ENCODE results near the gene MIGA2. TPM values are rescaled to one million over a fixed set of nuclear protein-coding genes. Genes with fewer than 3 reads are reported as not detected.

MIGA2 gene
- polyA plus RNA-seq, 1 experiment: 23.7 TPM

- no peak for TF ChIP-seq CTCF (IDR thresholded peaks at IDR 0.05; ENCODE audit: insufficient read depth, low read depth, low read length)
- ChIA-PET POLR2A (no interaction called here), CTCF (no interaction called here)
- Histone ChIP-seq H3K4me3 (ENCODE audit: low read depth, low read length) (no peak overlapping the region), H3K36me3 (ENCODE audit: control insufficient read depth, insufficient read depth, low read length) (peaks cover 21% of the 10 kb centered on the region), H3K27me3 (ENCODE audit: control insufficient read depth, insufficient read depth, low read length) (no peaks in the 10 kb centered on the region)
- no peak for DNase-seq (ENCODE audit: low read depth)
Observed at GRCh38 chr9:129059796-129060785, 23.7 kb downstream of the MIGA2 start.

GRCh38 chr9:129060991-129061390 lies 24.6 kb downstream of the MIGA2 start:
- H3K36me3 ChIP-seq (ENCODE audit: control insufficient read depth, insufficient read depth, low read length): peaks cover 26% of the 10 kb centered on the region

GRCh38 chr9:129063061-129063460 lies 26.6 kb downstream of the MIGA2 start:
- no peak for TF ChIP-seq CTCF (IDR thresholded peaks at IDR 0.05; ENCODE audit: insufficient read depth, low read depth, low read length)
- CTCF ChIA-PET: no interaction called here
- POLR2A ChIA-PET: no interaction called here
- Histone ChIP-seq H3K4me3 (ENCODE audit: low read depth, low read length) (no peak overlapping the region), H3K36me3 (ENCODE audit: control insufficient read depth, insufficient read depth, low read length) (peaks cover 35% of the 10 kb centered on the region), H3K27me3 (ENCODE audit: control insufficient read depth, insufficient read depth, low read length) (no peaks in the 10 kb centered on the region)
- DNase-seq (ENCODE audit: low read depth): no peak

More at GRCh38 chr9:129060991-129061390, 24.6 kb downstream of the MIGA2 start:
- Histone ChIP-seq H3K4me3 (ENCODE audit: low read depth, low read length) (no peak overlapping the region), H3K27me3 (ENCODE audit: control insufficient read depth, insufficient read depth, low read length) (no peaks in the 10 kb centered on the region)
- TF ChIP-seq CTCF (IDR thresholded peaks at IDR 0.05; ENCODE audit: insufficient read depth, low read depth, low read length): no peak
- no peak for DNase-seq (ENCODE audit: low read depth)
- ChIA-PET POLR2A (no interaction called here), CTCF (no interaction called here)

GRCh38 chr9:129064499-129064908 lies 28.1 kb downstream of the MIGA2 start:
- ChIA-PET CTCF (no interaction called here), POLR2A (no interaction called here)
- Histone ChIP-seq H3K4me3 (ENCODE audit: low read depth, low read length) (no peak overlapping the region), H3K36me3 (ENCODE audit: control insufficient read depth, insufficient read depth, low read length) (peaks cover 31% of the 10 kb centered on the region), H3K27me3 (ENCODE audit: control insufficient read depth, insufficient read depth, low read length) (no peaks in the 10 kb centered on the region)
- DNase-seq (ENCODE audit: low read depth): no peak
- TF ChIP-seq CTCF (IDR thresholded peaks at IDR 0.05; ENCODE audit: insufficient read depth, low read depth, low read length): no peak

GRCh38 chr9:129068110-129068509 lies 31.7 kb downstream of the MIGA2 start:
- DNase-seq (ENCODE audit: low read depth): no peak
- no peak for TF ChIP-seq CTCF (IDR thresholded peaks at IDR 0.05; ENCODE audit: insufficient read depth, low read depth, low read length)
- peaks cover 21% of the 10 kb centered on the region for H3K36me3 ChIP-seq (ENCODE audit: control insufficient read depth, insufficient read depth, low read length)
- no peaks in the 10 kb centered on the region for H3K27me3 ChIP-seq (ENCODE audit: control insufficient read depth, insufficient read depth, low read length)
- ChIA-PET POLR2A (no interaction called here), CTCF (interaction anchor here (0.5 kb wide), 1 partner anchor 17 kb away, joined by 3 read pairs; no protein-coding TSS in a partner anchor)
- H3K4me3 ChIP-seq (ENCODE audit: low read depth, low read length): no peak overlapping the region
